HEK293T (cell line): ENCODE measurements around the gene DEDD2.

Experiments
- BHLHE40 ChIP-seq: fragments of 450-650 bp; IDR thresholded peaks from 2 replicates; pipeline ENCODE4 v1.6.1; 2016; ENCODE audit warnings: mild to moderate bottlenecking, moderate library complexity, borderline replicate concordance
- FOXM1 ChIP-seq: fragments of 450-650 bp; IDR thresholded peaks from 2 replicates; pipeline ENCODE4 v1.6.1; 2017; ENCODE audit warnings: mild to moderate bottlenecking, borderline replicate concordance
- SP1 ChIP-seq: fragments of 450-650 bp; IDR thresholded peaks from 2 replicates; pipeline ENCODE4 v1.6.1; 2017

DNA sequence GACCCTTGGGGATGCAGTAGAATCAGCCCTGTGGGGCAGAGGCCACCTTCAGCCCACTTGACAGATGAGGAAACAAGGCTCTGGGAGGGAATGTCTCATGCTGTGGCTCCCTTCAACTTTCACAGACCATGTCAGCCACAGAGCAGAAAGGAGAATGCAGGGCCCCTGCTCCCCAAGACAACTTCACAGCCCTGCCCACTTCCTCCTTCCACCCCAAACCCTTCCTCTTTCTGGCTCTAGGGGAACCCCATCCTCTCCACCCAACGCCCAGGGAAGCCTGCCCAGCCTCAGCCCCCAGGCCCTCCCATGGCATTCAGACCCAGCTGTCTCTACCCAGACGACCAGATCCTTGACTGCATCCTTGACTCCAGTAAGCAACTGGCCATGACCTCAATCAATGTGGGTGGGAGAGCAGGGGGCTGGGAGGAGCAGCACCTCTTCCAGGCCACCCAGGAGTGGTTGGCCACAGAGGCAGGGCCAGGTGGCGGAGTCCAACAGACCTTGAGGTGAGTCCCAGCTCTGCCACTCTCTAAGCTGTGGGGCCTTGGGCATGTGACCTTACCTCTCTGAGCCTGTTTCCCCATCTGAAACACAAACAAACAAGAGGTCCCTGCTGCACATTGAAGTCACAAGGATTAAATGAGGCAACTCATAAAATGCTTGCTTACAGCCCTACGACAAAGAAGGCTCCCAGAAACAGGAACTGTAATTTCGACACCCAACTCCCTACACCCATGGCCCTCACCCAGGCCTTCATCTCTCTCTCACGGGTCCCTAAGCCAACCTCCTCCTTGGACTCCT lies 15.8 kb downstream of the DEDD2 start:
- no peak for TF ChIP-seq BHLHE40
- no peak for TF ChIP-seq FOXM1
- no peak for TF ChIP-seq SP1
